Neural crest cell (in vitro differentiated cells): ENCODE results near the gene DYNC1H1. TPM values are rescaled to one million over a fixed set of nuclear protein-coding genes. Genes with fewer than 3 reads are reported as not detected.
A peak's percentile ranks its signal among the peaks of the same experiment; 100 is the strongest.

Experiments
- DNase-seq: peaks from one replicate; pipeline ENCODE4 v3.0.0; 2021; ENCODE audit warnings: low read depth, mixed read lengths, low spot score
- H3K27ac Mint-ChIP-seq: one replicate; pipeline ENCODE4 v1.8.0; 2021; ENCODE audit warnings: mild to moderate bottlenecking, mixed read lengths; ENCODE audit not compliant: unreplicated experiment
- H3K27me3 Mint-ChIP-seq: 2 replicates; pipeline ENCODE4 v1.8.0; 2021; ENCODE audit warnings: low read depth, mild to moderate bottlenecking, mixed read lengths
- H3K36me3 Mint-ChIP-seq: 2 replicates; pipeline ENCODE4 v1.8.0; 2021; ENCODE audit warnings: low read depth, mild to moderate bottlenecking, mixed read lengths
- H3K4me1 Mint-ChIP-seq: 2 replicates; pipeline ENCODE4 v1.8.0; 2021; ENCODE audit warnings: mixed read lengths
- H3K4me3 Mint-ChIP-seq: one replicate; pipeline ENCODE4 v1.8.0; 2021; ENCODE audit warnings: mild to moderate bottlenecking, mixed read lengths
- H3K9me3 Mint-ChIP-seq: 2 replicates; pipeline ENCODE4 v1.8.0; 2021; ENCODE audit warnings: mixed read lengths
- CTCF ChIP-seq: fragments of 200-600 bp; sonication (generic); conservative IDR thresholded peaks from 2 replicates; pipeline ENCODE4 v1.5.0; 2021; ENCODE audit warnings: antibody characterized with exemption, mild to moderate bottlenecking
- total RNA-seq: library from RNA; stranded (reverse); gene quantifications from 2 replicates; pipeline ENCODE4 v1.2.1, GENCODE V29; 2021

Gene DYNC1H1
- total RNA-seq, 1 donor from 2014 or later, result 528 TPM

GRCh38 chr14:102055181-102055901, 91.0 kb downstream of the DYNC1H1 start:
- TF ChIP-seq CTCF, result no peak
- peaks cover 22% of the 10 kb centered on the region for H3K36me3 Mint-ChIP-seq
- no peaks in the 10 kb centered on the region for H3K9me3 Mint-ChIP-seq
- H3K4me1 Mint-ChIP-seq, result peaks cover 18% of the 10 kb centered on the region
- no peaks in the 10 kb centered on the region for H3K27me3 Mint-ChIP-seq
- H3K4me3 Mint-ChIP-seq, result peak overlapping the region; percentile 10
- DNase-seq, result no peak
- H3K27ac Mint-ChIP-seq, result peak overlapping the region; percentile 17

- no peak for DNase-seq
- H3K36me3 Mint-ChIP-seq, result peaks cover 21% of the 10 kb centered on the region
- H3K27ac Mint-ChIP-seq, result peak overlapping the region; percentile 5
- H3K4me1 Mint-ChIP-seq, result peaks cover 19% of the 10 kb centered on the region
- no peaks in the 10 kb centered on the region for H3K27me3 Mint-ChIP-seq
- H3K4me3 Mint-ChIP-seq, result no peak overlapping the region
- no peaks in the 10 kb centered on the region for H3K9me3 Mint-ChIP-seq
- no peak for TF ChIP-seq CTCF
These were observed 92.5 kb downstream of the DYNC1H1 start for GRCh38 chr14:102056694-102057442.

GRCh38 chr14:102057480-102058114, 93.2 kb downstream of the DYNC1H1 start:
- Mint-ChIP-seq H3K4me1 (peaks cover 21% of the 10 kb centered on the region), H3K4me3 (no peak overlapping the region), H3K36me3 (peaks cover 15% of the 10 kb centered on the region), H3K27me3 (no peaks in the 10 kb centered on the region), H3K27ac (peak overlapping the region; percentile 60), H3K9me3 (no peaks in the 10 kb centered on the region)
- TF ChIP-seq CTCF, result no peak
- no peak for DNase-seq

- DNase-seq, result no peak
- H3K4me3 Mint-ChIP-seq, result no peak overlapping the region
- H3K27me3 Mint-ChIP-seq, result no peaks in the 10 kb centered on the region
- peak overlapping the region; percentile 60 for H3K27ac Mint-ChIP-seq
- H3K9me3 Mint-ChIP-seq, result no peaks in the 10 kb centered on the region
- H3K36me3 Mint-ChIP-seq, result peaks cover 13% of the 10 kb centered on the region
- H3K4me1 Mint-ChIP-seq, result peaks cover 21% of the 10 kb centered on the region
- TF ChIP-seq CTCF, result no peak
These were observed 93.8 kb downstream of the DYNC1H1 start for GRCh38 chr14:102058146-102058545.

- no peaks in the 10 kb centered on the region for H3K27me3 Mint-ChIP-seq
- peaks cover 13% of the 10 kb centered on the region for H3K36me3 Mint-ChIP-seq
These were observed 94.6 kb downstream of the DYNC1H1 start for GRCh38 chr14:102058961-102059360.

More at GRCh38 chr14:102058961-102059360, 94.6 kb downstream of the DYNC1H1 start:
- no peak overlapping the region for H3K27ac Mint-ChIP-seq
- TF ChIP-seq CTCF, result no peak
- H3K4me3 Mint-ChIP-seq, result no peak overlapping the region
- no peak for DNase-seq
- H3K4me1 Mint-ChIP-seq, result peaks cover 25% of the 10 kb centered on the region
- no peaks in the 10 kb centered on the region for H3K9me3 Mint-ChIP-seq
